Endodermal cell (in vitro differentiated cells): ENCODE data around the gene PLAAT1. TPM values are rescaled to one million over a fixed set of nuclear protein-coding genes. Genes with fewer than 3 reads are reported as not detected.
A peak's percentile ranks its signal among the peaks of the same experiment; 100 is the strongest.

ENCODE experiments used
- DNase-seq: peaks from one replicate; pipeline ENCODE4 v3.0.0-alpha.2; 2017
- H3K27ac ChIP-seq: 2 replicates; pipeline ENCODE4 v1.5.1; 2013; ENCODE audit warnings: mild to moderate bottlenecking, low read depth, low read length, moderate library complexity
- H3K27me3 ChIP-seq: 2 replicates; pipeline ENCODE4 v1.6.1; 2013; ENCODE audit warnings: mild to moderate bottlenecking, low read length, moderate library complexity; ENCODE audit not compliant: insufficient read depth, control insufficient read depth, poor library complexity, severe bottlenecking
- H3K36me3 ChIP-seq: 2 replicates; pipeline ENCODE4 v1.7.0; 2013; ENCODE audit warnings: mild to moderate bottlenecking, low read length, moderate library complexity; ENCODE audit not compliant: control insufficient read depth, insufficient read depth
- H3K4me1 ChIP-seq: one replicate; pipeline ENCODE4 v1.7.0; 2013; ENCODE audit warnings: low read length; ENCODE audit not compliant: control insufficient read depth, insufficient read depth
- H3K4me3 ChIP-seq: 2 replicates; pipeline ENCODE4 v1.5.1; 2013; ENCODE audit warnings: mild to moderate bottlenecking, low read length, moderate library complexity
- H3K9ac ChIP-seq: 2 replicates; pipeline ENCODE4 v1.6.1; 2013; ENCODE audit warnings: mild to moderate bottlenecking, low read length, moderate library complexity; ENCODE audit not compliant: poor library complexity, severe bottlenecking; ENCODE audit errors: extremely low read depth
- H3K9me3 ChIP-seq: 2 replicates; pipeline ENCODE4 v1.6.1; 2013; ENCODE audit warnings: mild to moderate bottlenecking, low read length, moderate library complexity; ENCODE audit not compliant: control insufficient read depth
- H3K27ac Mint-ChIP-seq: 2 replicates; pipeline ENCODE4 v1.8.0; 2020; ENCODE audit warnings: mixed read lengths
- H3K27me3 Mint-ChIP-seq: 2 replicates; pipeline ENCODE4 v1.8.0; 2021; ENCODE audit warnings: mild to moderate bottlenecking, mixed read lengths; ENCODE audit not compliant: insufficient read depth
- H3K36me3 Mint-ChIP-seq: 2 replicates; pipeline ENCODE4 v1.8.0; 2020; ENCODE audit warnings: low read depth, mixed read lengths
- H3K4me1 Mint-ChIP-seq: 2 replicates; pipeline ENCODE4 v1.8.0; 2020; ENCODE audit warnings: mixed read lengths
- H3K4me3 Mint-ChIP-seq: 2 replicates; pipeline ENCODE4 v1.8.0; 2020; ENCODE audit warnings: mild to moderate bottlenecking, moderate library complexity, mixed read lengths
- H3K9me3 Mint-ChIP-seq: 2 replicates; pipeline ENCODE4 v1.8.0; 2020; ENCODE audit warnings: mild to moderate bottlenecking, mixed read lengths
- CTCF ChIP-seq: fragments of 200-600 bp; sonication (generic); conservative IDR thresholded peaks from 2 replicates; pipeline ENCODE4 v1.5.0; 2021; ENCODE audit warnings: antibody characterized with exemption, mild to moderate bottlenecking
- WGBS, 2 experiments: methylation state at CpG; one replicate each; pipeline versions ENCODE4 v1.1.5 to v1.1.7; 2013; ENCODE audit warnings: missing lambda C conversion rate in 2 of 2, mixed read lengths in 1 of 2; ENCODE audit not compliant: insufficient coverage in 1 of 2, insufficient read length in 1 of 2; 5-methylcytosine and 5-hydroxymethylcytosine counted together
- total RNA-seq, 2 donors: library from RNA; stranded (reverse); fragmentation: NEBNext Ultra II Directional in 1 of 2; extraction: Animal tissue kit (Norgen Biotek cat#: 25700) in 1 of 2; gene quantifications; 2 replicates in 1 of 2; 3 replicates in 1 of 2; pipeline ENCODE4 v1.2.1, GENCODE V29; 2021

The PLAAT1 gene
- total RNA-seq, 2 donors from 2014 or later, result 3.1 to 4.9 TPM

DNA sequence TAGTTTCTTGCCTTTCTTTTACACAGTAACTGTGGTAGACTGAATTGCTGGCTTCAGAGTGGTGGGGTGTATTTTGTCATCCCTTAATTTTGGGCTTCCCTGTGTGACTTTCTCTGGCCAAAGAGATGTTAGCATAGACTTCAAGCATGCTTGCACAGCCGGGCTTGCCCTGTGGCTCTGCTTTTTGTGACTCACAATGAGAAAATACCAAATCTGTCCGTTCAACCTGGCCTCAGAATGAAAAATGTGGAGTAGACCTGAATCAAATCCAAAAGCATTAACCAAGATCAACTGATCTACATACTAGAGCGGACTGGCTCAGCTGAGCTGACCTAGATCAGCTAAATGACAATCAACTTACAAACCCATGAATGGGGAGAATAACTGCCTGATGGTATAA lies 51.4 kb downstream of the PLAAT1 start:
- H3K4me3 ChIP-seq, result no peak overlapping the region
- no peak for TF ChIP-seq CTCF
- H3K27ac ChIP-seq, result no peak overlapping the region
- Mint-ChIP-seq H3K9me3 (peaks cover 39% of the 10 kb centered on the region), H3K36me3 (no peaks in the 10 kb centered on the region), H3K4me1 (no peaks in the 10 kb centered on the region), H3K4me3 (no peak overlapping the region), H3K27me3 (peaks cover 3% of the 10 kb centered on the region), H3K27ac (no peak overlapping the region)
- WGBS, 2 experiments, result 91 to 100% methylated on average over 1 to 3 of the region's 3 CpGs
- peaks cover 17% of the 10 kb centered on the region for H3K9me3 ChIP-seq
- H3K9ac ChIP-seq, result no peak overlapping the region
- no peaks in the 10 kb centered on the region for H3K27me3 ChIP-seq
- no peaks in the 10 kb centered on the region for H3K4me1 ChIP-seq
- DNase-seq, result no peak
- no peaks in the 10 kb centered on the region for H3K36me3 ChIP-seq

GRCh38 chr3:193295985-193296384 lies 55.0 kb downstream of the PLAAT1 start:
- H3K4me3 Mint-ChIP-seq, result no peak overlapping the region
- no peaks in the 10 kb centered on the region for H3K4me1 Mint-ChIP-seq
- Histone ChIP-seq H3K27ac (no peak overlapping the region), H3K9ac (no peak overlapping the region), H3K36me3 (no peaks in the 10 kb centered on the region), H3K4me1 (no peaks in the 10 kb centered on the region), H3K4me3 (no peak overlapping the region), H3K9me3 (peaks cover 16% of the 10 kb centered on the region), H3K27me3 (no peaks in the 10 kb centered on the region)
- H3K36me3 Mint-ChIP-seq, result no peaks in the 10 kb centered on the region
- peaks cover 28% of the 10 kb centered on the region for H3K9me3 Mint-ChIP-seq
- H3K27me3 Mint-ChIP-seq, result peaks cover 3% of the 10 kb centered on the region
- DNase-seq, result no peak
- H3K27ac Mint-ChIP-seq, result no peak overlapping the region
- 83 to 96% methylated on average over 1 to 2 of the region's 2 CpGs for WGBS, 2 experiments
- peak; percentile 31 for TF ChIP-seq CTCF

- H3K9ac ChIP-seq, result no peak overlapping the region
- H3K27ac Mint-ChIP-seq, result no peak overlapping the region
- peaks cover under 1% of the 10 kb centered on the region for H3K27me3 Mint-ChIP-seq
- no peak overlapping the region for H3K27ac ChIP-seq
- 90 to 95% methylated on average over 3 to 5 of the region's 5 CpGs for WGBS, 2 experiments
- no peaks in the 10 kb centered on the region for H3K4me1 ChIP-seq
- no peak for DNase-seq
- H3K36me3 Mint-ChIP-seq, result no peaks in the 10 kb centered on the region
- H3K36me3 ChIP-seq, result no peaks in the 10 kb centered on the region
- H3K4me3 ChIP-seq, result no peak overlapping the region
- no peaks in the 10 kb centered on the region for H3K27me3 ChIP-seq
- H3K4me3 Mint-ChIP-seq, result no peak overlapping the region
- peaks cover 2% of the 10 kb centered on the region for H3K4me1 Mint-ChIP-seq
- TF ChIP-seq CTCF, result no peak
- H3K9me3 Mint-ChIP-seq, result peaks cover 14% of the 10 kb centered on the region
- H3K9me3 ChIP-seq, result peaks cover 2% of the 10 kb centered on the region
Measured at GRCh38 chr3:193297421-193297820, 56.4 kb downstream of the PLAAT1 start.
